GM12878 (cell line): Measurements from ENCODE around the gene SMIM43.

Experiments
- ASH2L ChIP-seq: fragments of 300-600, 200-600 bp; sonication (generic); IDR thresholded peaks from 2 replicates; pipeline ENCODE4 v1.6.1; 2017; ENCODE audit warnings: low read depth, mild to moderate bottlenecking, borderline replicate concordance
- CHD1 ChIP-seq: IDR thresholded peaks from 2 replicates; pipeline ENCODE4 v1.6.1; 2012; ENCODE audit warnings: low read depth, low read length, improper control_type of control experiment
- CREB1 ChIP-seq: IDR thresholded peaks from 2 replicates; pipeline ENCODE4 v1.6.1; 2012; ENCODE audit warnings: low read depth, mild to moderate bottlenecking, inconsistent platforms
- FOXK2 ChIP-seq: fragments of 450-650 bp; IDR thresholded peaks from 2 replicates; pipeline ENCODE4 v1.6.1; 2017; ENCODE audit warnings: mild to moderate bottlenecking, moderate library complexity
- NRF1 ChIP-seq: conservative IDR thresholded peaks from 2 replicates; pipeline ENCODE4 v1.6.1; 2011; ENCODE audit warnings: mild to moderate bottlenecking, low read depth, low read length, improper control_type of control experiment
- PBX3 ChIP-seq: IDR thresholded peaks from 2 replicates; pipeline ENCODE4 v1.6.1; 2011; ENCODE audit warnings: mild to moderate bottlenecking, low read depth, low read length, moderate library complexity; ENCODE audit not compliant: insufficient replicate concordance
- SMC3 ChIP-seq: IDR thresholded peaks from 2 replicates; pipeline ENCODE4 v1.6.1; 2011; ENCODE audit warnings: low read length, improper control_type of control experiment, borderline replicate concordance
- TBL1XR1 ChIP-seq: IDR thresholded peaks from 2 replicates; pipeline ENCODE4 v1.6.1; 2012; ENCODE audit warnings: low read depth, low read length, improper control_type of control experiment
- YY1 ChIP-seq: IDR thresholded peaks from 2 replicates; pipeline ENCODE4 v1.6.1; 2011; ENCODE audit warnings: low read depth, mild to moderate bottlenecking, low read length
- ZBTB33 ChIP-seq: fragments of 450-650 bp; IDR thresholded peaks from 2 replicates; pipeline ENCODE4 v1.6.1; 2017; ENCODE audit warnings: mild to moderate bottlenecking
- ZZZ3 ChIP-seq: IDR thresholded peaks from 2 replicates; pipeline ENCODE4 v1.6.1; 2011; ENCODE audit warnings: low read depth; ENCODE audit not compliant: control insufficient read depth, insufficient read length
- TF ChIP-seq, protein P1 (sequence below), 3 experiments: IDR thresholded peaks in 2 of 3; conservative IDR thresholded peaks in 1 of 3; 2 replicates each; pipeline ENCODE4 v1.5.1; 2011; ENCODE audit warnings: low read depth in 3 of 3, low read length in 3 of 3, mild to moderate bottlenecking in 3 of 3, control low read depth in 2 of 3, moderate library complexity in 2 of 3, inconsistent platforms in 1 of 3, mixed read lengths in 1 of 3; ENCODE audit not compliant: control insufficient read depth in 2 of 3, insufficient read depth in 1 of 3; ENCODE audit errors: extremely low read depth in 1 of 3

DNA sequence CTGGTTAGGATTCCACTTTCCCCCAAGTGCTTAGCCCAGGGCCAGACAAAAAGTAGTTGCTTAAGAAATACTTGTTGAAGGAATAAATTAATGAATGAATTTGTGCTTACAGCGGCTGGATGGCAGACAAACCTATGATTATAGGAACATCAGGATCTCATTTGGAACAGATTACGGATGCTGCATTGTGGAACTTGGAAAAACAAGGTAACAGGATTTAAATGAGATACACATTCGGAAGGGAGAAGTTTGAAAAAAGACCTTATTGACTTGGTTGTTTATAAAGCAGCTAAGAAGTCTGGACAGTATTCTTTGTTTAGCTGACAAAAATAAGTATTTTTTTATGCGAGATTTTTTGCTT lies 36.7 kb upstream of the SMIM43 start:
- TF ChIP-seq, protein P1, sequence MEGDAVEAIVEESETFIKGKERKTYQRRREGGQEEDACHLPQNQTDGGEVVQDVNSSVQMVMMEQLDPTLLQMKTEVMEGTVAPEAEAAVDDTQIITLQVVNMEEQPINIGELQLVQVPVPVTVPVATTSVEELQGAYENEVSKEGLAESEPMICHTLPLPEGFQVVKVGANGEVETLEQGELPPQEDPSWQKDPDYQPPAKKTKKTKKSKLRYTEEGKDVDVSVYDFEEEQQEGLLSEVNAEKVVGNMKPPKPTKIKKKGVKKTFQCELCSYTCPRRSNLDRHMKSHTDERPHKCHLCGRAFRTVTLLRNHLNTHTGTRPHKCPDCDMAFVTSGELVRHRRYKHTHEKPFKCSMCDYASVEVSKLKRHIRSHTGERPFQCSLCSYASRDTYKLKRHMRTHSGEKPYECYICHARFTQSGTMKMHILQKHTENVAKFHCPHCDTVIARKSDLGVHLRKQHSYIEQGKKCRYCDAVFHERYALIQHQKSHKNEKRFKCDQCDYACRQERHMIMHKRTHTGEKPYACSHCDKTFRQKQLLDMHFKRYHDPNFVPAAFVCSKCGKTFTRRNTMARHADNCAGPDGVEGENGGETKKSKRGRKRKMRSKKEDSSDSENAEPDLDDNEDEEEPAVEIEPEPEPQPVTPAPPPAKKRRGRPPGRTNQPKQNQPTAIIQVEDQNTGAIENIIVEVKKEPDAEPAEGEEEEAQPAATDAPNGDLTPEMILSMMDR (IDR thresholded peaks at IDR 0.05 in 2 of 3, conservative IDR thresholded peaks at IDR 0.05 in 1 of 3; ENCODE audit: control insufficient read depth in 2 of 3, extremely low read depth in 1 of 3, insufficient read depth in 1 of 3, low read depth in 3 of 3, low read length in 3 of 3) = no peak
- TF ChIP-seq CREB1 = no peak
- no peak for TF ChIP-seq ASH2L
- no peak for TF ChIP-seq ZBTB33
- no peak for TF ChIP-seq FOXK2
- no peak for TF ChIP-seq CHD1
- no peak for TF ChIP-seq SMC3
- no peak for TF ChIP-seq NRF1
- no peak for TF ChIP-seq PBX3
- no peak for TF ChIP-seq ZZZ3
- no peak for TF ChIP-seq TBL1XR1
- TF ChIP-seq YY1 = no peak
